ENCODE data around the gene GLCCI1.
"Not testable (repeated sequence)": the region's sequence is repeated elsewhere in the genome, so short reads cannot be mapped to it uniquely, and the experiment has no call there.

The GLCCI1 gene

DNA sequence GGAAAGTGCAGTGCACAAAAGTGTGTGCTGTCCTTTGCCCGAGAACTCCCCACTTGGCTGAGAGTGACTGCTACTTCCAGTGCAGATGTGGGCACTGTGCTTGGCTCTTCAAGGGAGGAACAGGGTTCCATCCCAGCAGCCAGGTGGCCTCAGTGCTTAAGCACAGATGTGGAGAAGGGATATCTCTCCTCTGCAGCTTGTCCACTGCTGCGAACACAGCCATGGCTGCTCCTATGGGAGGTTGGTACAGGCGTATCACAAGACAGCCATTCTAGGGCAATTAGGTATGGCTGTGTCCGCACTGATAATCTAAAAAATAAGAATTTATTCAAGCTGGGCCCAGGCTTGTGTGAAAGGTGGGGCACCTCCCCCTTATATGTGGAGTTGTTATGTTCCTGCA is 66.6 kb downstream of the GLCCI1 start:
- Histone ChIP-seq H3K9me3 (ENCODE audit: control insufficient read depth, insufficient read depth, low read length) (no peaks in the 10 kb centered on the region), H3K4me1 (ENCODE audit: insufficient read depth, low read length) (peaks cover 3% of the 10 kb centered on the region; the same call in 1 of the 2 replicates), H3K9ac (ENCODE audit: low read depth, low read length) (no peak overlapping the region), H3K36me3 (ENCODE audit: insufficient read depth, low read length) (no peaks in the 10 kb centered on the region)

DNA sequence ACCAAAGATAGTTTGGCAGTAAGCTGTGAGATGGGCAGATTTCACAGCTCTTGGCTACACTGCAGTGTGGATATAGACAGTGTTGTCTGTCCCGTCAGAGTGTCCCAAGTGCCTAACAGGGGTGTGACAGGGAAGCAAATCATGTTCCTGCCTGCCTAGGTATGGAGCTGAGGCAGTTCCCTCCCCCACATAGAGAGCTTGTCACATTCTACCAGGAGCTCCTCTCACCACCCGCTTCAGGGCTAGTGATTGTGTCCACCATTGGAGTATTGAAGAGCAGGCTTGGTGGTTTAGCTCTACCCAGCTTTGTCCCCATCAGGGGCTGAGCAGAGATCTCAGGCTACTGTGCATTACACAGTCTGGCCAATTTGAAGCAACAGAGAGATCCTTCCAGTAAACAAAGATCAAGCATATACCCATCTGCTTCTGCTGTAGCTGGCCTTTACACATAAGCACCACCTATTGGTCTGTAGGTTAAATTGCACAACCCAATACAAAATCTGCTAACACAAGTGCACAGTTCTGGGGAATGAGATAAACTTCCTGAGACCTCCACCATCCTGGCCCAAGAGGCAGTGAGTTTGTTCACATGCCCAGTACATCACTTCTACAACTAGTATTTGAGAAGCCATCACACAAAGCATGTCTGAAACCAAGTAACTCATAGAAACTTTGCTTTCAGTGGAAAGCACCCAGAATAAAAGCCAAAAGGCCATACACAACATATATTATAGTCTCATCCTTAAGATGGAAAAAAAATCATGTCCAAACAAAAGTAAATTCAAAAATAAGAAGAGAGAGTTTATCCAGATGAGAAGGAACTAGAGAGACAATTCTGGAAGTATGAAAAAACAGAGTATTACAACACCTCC is 67.3 kb downstream of the GLCCI1 start:
- H3K36me3 ChIP-seq (ENCODE audit: insufficient read depth, low read length) = no peaks in the 10 kb centered on the region

DNA sequence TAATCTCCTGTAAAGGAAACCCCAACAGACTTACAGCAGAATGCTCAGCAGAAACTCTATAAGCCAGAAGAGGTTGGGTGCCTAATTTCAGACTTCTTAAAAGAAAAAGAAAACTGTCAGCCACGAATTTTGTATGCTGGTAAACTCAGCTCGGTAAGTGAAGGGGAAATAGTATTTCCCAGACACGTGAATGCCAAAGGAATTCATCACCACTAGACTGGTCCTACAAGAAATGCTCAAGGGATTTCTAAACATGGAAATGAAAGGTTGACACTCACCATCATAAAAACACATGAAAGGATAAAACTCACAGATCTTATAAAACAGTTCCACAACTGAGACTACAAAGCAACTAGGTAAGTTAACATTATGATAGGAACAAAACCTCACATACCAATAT is 68.6 kb downstream of the GLCCI1 start:
- H3K36me3 ChIP-seq (ENCODE audit: insufficient read depth, low read length) = no peaks in the 10 kb centered on the region
- no peak overlapping the region for H3K9ac ChIP-seq (ENCODE audit: low read depth, low read length)
- H3K4me1 ChIP-seq (ENCODE audit: insufficient read depth, low read length) = peaks cover 3% of the 10 kb centered on the region; the same call in 1 of the 2 replicates
- H3K9me3 ChIP-seq (ENCODE audit: control insufficient read depth, insufficient read depth, low read length) = no peaks in the 10 kb centered on the region

More for the DNA sequence above, 67.3 kb downstream of the GLCCI1 start:
- Histone ChIP-seq H3K9me3 (ENCODE audit: control insufficient read depth, insufficient read depth, low read length) (no peaks in the 10 kb centered on the region), H3K9ac (ENCODE audit: low read depth, low read length) (no peak overlapping the region), H3K4me1 (ENCODE audit: insufficient read depth, low read length) (peaks cover 3% of the 10 kb centered on the region; the same call in 1 of the 2 replicates)

DNA sequence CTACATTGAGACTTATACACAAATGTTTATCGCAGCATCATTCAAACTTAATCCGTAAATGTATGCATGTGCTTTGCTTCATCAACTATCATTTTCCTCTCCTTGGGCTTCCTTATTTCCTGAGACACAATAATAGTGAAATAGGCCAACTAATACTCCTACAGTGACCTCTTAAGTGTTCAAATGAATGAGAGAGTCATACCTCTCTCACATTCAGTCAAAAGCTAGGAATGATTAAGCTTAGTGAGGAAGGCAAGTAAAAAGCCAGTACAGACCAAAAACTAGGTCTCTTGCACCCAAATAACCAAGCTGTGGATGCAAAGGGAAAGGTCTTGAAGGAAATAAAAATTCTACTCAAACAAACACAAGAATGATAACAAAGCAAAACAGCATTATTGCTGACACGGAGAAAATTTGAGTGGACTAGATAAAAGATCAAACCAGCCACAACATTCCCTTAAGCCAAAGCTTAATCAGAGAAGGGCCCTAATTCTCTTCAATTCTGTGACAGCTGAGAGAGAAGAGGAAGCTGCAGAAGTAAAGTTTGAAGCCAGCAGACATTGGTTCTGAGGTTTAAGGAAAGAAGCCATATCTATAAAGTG is 72.3 kb downstream of the GLCCI1 start:
- Histone ChIP-seq H3K9me3 (ENCODE audit: control insufficient read depth, insufficient read depth, low read length) (no peaks in the 10 kb centered on the region), H3K4me1 (ENCODE audit: insufficient read depth, low read length) (no peaks in the 10 kb centered on the region), H3K9ac (ENCODE audit: low read depth, low read length) (no peak overlapping the region), H3K36me3 (ENCODE audit: insufficient read depth, low read length) (no peaks in the 10 kb centered on the region)

DNA sequence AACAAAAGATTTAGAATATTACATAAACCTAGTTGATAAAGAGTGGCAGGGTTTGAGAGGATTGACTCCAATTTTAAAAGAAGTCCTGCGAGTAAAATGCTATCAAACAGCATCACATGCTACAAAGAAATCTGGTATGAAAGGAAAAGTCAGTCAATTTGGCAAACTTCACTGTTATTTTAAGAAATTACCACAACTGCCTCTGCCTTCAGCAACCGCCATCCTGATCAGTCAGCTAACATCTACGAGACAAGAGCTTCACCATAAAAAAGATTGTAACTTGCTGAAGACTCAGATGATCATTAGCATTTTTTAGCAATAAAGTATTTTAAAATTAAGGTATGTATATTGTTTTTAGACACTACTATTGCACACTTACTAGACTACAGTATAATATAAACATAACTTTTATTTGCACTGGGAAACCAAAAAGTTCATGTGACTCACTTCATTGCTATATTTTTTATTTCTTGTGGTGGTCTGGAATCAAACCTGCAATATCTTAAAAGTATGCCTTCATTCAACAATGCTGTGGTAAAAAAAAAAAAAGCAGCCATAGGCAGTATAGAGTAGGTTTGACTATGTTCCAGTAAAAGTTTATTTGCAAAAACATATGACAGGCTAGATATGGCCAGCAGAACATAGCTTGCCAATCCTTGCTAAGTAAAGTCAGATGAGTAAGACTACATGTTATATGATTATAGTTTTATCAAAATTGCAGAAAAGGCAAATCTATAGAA is 74.4 kb downstream of the GLCCI1 start:
- Histone ChIP-seq H3K36me3 (ENCODE audit: insufficient read depth, low read length) (no peaks in the 10 kb centered on the region), H3K4me1 (ENCODE audit: insufficient read depth, low read length) (no peaks in the 10 kb centered on the region), H3K9ac (ENCODE audit: low read depth, low read length) (no peak overlapping the region)

DNA sequence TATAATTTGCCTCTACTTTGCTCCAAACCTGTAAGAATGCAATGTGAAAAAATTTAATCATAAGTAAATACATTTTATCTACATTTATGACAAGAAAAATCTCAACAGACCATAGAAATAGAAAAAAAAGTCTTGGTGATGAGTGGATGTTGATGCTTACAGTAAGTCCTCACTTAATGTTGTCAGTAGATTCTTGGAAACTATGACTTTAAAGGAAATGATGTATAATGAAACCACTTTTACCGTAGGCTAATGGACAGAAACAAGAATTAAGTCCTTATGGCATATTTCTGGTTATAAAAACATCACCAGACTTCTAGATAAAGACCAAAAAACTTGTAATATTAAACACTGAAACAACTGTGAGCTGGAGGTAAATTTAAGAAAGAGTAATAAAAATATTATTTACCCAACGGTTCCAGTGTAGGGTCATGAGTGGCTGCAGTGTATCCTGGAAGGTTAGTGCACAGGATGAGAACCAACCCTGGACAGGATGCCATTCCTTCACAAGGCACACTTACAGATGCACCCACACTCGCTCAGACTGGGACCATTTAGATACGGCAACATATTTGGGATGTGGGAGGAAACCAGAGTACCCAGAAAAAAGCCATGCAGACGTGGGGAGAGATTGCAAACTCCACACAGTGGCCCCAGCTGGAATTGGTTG is 76.3 kb downstream of the GLCCI1 start:
- Histone ChIP-seq H3K9ac (ENCODE audit: low read depth, low read length) (no peak overlapping the region), H3K4me1 (ENCODE audit: insufficient read depth, low read length) (no peaks in the 10 kb centered on the region), H3K36me3 (ENCODE audit: insufficient read depth, low read length) (no peaks in the 10 kb centered on the region), H3K9me3 (ENCODE audit: control insufficient read depth, insufficient read depth, low read length) (no peaks in the 10 kb centered on the region)

More for the DNA sequence above, 74.4 kb downstream of the GLCCI1 start:
- no peaks in the 10 kb centered on the region for H3K9me3 ChIP-seq (ENCODE audit: control insufficient read depth, insufficient read depth, low read length)

DNA sequence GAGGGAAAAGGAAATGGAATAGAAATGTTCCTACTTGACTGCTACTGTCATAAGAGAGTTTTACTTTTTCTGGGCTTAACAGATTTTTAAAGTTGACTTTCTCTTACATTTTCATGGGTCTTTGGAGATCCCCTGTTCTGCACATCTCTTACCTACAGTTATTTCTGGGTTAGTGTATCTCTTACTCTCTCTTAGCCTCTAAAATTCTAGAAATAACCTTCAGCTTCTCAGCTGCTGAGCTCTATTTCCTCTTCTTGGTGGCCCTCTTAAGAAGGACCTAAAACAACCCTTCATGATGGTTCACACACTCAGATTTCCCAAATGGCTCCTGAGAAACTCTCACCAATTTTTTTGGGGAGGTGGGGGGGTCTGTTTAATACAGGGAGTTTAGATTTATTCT is 79.5 kb downstream of the GLCCI1 start:
- H3K36me3 ChIP-seq (ENCODE audit: insufficient read depth, low read length); H3K9ac ChIP-seq (ENCODE audit: low read depth, low read length); H3K4me1 ChIP-seq (ENCODE audit: insufficient read depth, low read length); H3K9me3 ChIP-seq (ENCODE audit: control insufficient read depth, insufficient read depth, low read length): not testable (repeated sequence)

DNA sequence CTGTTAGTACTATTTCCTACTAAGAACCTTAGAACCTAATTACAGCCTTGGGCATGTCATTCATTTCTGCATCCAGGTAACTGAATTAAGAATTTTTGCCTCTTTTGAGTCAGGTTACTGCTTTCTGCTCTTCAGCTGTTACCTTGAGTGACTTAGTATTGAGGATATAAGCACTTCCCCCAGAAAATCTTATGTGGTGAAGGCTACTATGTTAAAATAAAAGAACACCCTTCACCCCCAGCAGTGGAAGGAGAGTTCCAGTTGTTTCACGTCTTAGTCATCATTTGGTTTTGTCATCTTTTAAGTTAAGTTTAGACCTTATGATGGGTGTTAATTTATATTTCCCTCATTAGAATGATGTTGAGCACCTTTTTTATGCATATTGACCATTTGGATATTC is 82.8 kb downstream of the GLCCI1 start:
- Histone ChIP-seq H3K9me3 (ENCODE audit: control insufficient read depth, insufficient read depth, low read length) (no peaks in the 10 kb centered on the region), H3K4me1 (ENCODE audit: insufficient read depth, low read length) (0 out of 2 replicates have a peak, but pooled peaks cover 7% of the 10 kb centered on the region), H3K36me3 (ENCODE audit: insufficient read depth, low read length) (no peaks in the 10 kb centered on the region), H3K9ac (ENCODE audit: low read depth, low read length) (no peak overlapping the region)

DNA sequence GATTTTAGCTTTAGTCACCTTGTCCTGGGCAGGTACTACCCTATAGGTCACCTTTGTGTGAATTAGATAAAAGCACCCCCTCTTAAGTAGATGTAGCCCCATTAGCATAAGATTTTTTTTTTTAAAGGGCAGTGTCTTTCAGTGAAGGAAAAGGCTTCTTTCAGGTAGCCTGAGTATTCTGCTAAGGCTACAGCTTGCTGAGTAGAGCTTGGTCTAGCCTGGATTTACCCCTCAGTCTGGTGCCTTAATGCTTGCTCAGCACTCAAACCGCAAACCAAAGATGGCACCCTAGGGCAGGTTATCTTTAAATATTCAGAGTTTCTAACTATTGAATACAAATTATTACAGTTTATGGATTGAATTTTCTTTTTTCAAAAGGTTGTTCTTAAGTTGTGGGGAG is 83.4 kb downstream of the GLCCI1 start:
- Histone ChIP-seq H3K9me3 (ENCODE audit: control insufficient read depth, insufficient read depth, low read length) (no peaks in the 10 kb centered on the region), H3K9ac (ENCODE audit: low read depth, low read length) (no peak overlapping the region), H3K4me1 (ENCODE audit: insufficient read depth, low read length) (0 out of 2 replicates have a peak, but pooled peaks cover 7% of the 10 kb centered on the region), H3K36me3 (ENCODE audit: insufficient read depth, low read length) (no peaks in the 10 kb centered on the region)

DNA sequence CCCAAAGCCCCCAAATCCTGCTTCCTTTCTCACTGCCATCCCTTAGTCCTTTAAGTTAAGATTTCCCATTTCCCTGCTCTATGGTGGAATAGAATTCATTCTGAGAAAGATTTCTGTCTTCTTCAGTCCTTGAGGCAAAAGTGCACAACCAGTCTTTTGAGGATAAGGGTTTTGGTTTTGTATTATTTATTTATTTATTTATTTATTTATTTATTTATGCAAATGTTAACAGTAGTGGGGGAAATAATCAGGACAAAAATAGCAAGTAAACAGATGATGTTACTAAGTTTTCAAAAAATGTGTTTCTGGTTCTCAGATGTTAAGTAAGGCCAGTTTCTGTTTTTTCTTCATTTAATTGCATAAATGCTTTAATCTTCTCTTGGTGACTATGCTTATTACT is 84.2 kb downstream of the GLCCI1 start:
- H3K36me3 ChIP-seq (ENCODE audit: insufficient read depth, low read length) = no peaks in the 10 kb centered on the region
- 0 out of 2 replicates have a peak, but pooled peaks cover 7% of the 10 kb centered on the region for H3K4me1 ChIP-seq (ENCODE audit: insufficient read depth, low read length)
- no peaks in the 10 kb centered on the region for H3K9me3 ChIP-seq (ENCODE audit: control insufficient read depth, insufficient read depth, low read length)
- H3K9ac ChIP-seq (ENCODE audit: low read depth, low read length) = no peak overlapping the region

DNA sequence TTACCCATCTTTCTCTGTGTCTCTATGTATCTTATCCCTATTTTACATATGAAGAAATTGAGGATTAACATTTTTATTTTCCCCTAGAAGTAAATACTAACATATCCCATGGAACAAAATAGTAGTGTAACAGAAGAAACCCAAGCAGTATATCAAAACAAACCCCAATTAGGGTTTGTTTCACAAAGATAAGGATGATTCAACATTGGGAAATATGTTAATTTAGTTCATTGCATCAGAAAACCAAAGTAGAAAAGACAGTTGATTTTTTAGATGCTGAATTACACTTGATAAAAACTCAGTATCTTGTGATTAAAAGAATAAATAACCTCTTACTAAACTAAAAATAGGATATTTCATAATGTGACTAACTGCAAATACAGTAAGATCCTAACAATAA is 87.8 kb downstream of the GLCCI1 start:
- no peak overlapping the region for H3K9ac ChIP-seq (ENCODE audit: low read depth, low read length)
- 0 out of 2 replicates have a peak, but pooled peaks cover 2% of the 10 kb centered on the region for H3K4me1 ChIP-seq (ENCODE audit: insufficient read depth, low read length)
- no peaks in the 10 kb centered on the region for H3K9me3 ChIP-seq (ENCODE audit: control insufficient read depth, insufficient read depth, low read length)
- H3K36me3 ChIP-seq (ENCODE audit: insufficient read depth, low read length) = no peaks in the 10 kb centered on the region

DNA sequence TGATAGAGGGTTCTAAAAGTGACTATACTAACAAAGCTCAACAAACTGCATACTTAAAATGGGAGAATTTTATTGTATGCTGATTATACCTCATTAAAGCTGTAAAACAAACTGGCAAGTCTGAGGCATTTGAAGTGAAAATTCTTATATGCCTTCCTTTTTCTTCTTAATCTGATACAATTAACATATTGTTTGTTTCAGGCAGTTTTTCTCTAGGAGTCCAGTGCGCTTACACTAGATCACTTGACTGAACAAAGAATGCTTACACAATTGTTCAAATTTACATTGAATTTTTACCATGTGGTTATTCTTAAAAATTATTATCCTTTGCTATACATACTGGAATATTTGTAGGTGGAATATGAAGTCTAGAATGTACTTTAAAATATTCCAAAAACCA is 89.0 kb downstream of the GLCCI1 start:
- Histone ChIP-seq H3K9ac (ENCODE audit: low read depth, low read length) (no peak overlapping the region), H3K36me3 (ENCODE audit: insufficient read depth, low read length) (no peaks in the 10 kb centered on the region)

DNA sequence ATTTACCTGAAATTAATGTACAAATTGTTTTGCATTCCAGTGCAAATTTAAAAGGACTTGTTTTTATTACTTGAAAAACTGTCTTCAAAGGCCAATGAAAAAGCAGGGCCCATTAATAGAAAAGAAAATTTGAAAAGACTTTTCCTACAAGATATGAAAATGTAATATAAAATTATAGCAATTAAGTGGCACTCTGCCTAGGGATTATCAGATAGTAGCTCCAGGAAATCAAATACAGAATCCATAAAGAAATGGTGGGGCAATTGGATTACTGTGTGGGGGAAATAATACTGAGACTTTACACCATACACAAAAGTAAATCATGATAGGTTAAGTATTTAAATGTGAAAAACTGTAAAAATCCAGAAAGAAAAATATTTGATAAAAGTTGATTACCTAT is 89.7 kb downstream of the GLCCI1 start:
- no peaks in the 10 kb centered on the region for H3K36me3 ChIP-seq (ENCODE audit: insufficient read depth, low read length)
- no peaks in the 10 kb centered on the region for H3K4me1 ChIP-seq (ENCODE audit: insufficient read depth, low read length)
- H3K9ac ChIP-seq (ENCODE audit: low read depth, low read length) = no peak overlapping the region
- no peaks in the 10 kb centered on the region for H3K9me3 ChIP-seq (ENCODE audit: control insufficient read depth, insufficient read depth, low read length)

More for the DNA sequence above, 89.0 kb downstream of the GLCCI1 start:
- Histone ChIP-seq H3K4me1 (ENCODE audit: insufficient read depth, low read length) (no peaks in the 10 kb centered on the region), H3K9me3 (ENCODE audit: control insufficient read depth, insufficient read depth, low read length) (no peaks in the 10 kb centered on the region)

DNA sequence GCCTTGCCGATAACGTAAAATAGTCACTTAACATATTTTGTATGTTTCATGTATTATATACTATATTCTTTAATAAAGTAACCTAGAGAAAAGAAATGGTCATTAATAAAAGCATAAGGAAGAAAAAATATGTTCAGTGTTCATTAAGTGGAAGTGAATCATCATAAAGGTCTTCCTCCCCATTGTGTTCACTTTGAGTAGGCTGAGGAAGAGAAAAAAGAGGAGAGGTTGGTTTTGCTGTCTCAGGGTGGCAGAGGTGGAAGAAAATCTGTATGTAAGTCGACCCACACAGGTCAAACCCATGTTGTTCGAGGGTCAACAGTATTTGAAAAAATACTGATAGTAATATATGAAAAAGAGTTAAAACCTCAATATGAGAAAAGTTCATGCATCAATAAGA is 90.3 kb downstream of the GLCCI1 start:
- no peaks in the 10 kb centered on the region for H3K4me1 ChIP-seq (ENCODE audit: insufficient read depth, low read length)
- H3K9ac ChIP-seq (ENCODE audit: low read depth, low read length) = no peak overlapping the region
- H3K9me3 ChIP-seq (ENCODE audit: control insufficient read depth, insufficient read depth, low read length) = no peaks in the 10 kb centered on the region
- no peaks in the 10 kb centered on the region for H3K36me3 ChIP-seq (ENCODE audit: insufficient read depth, low read length)

Measured in ES-I3 (cell line).